Thymus (tissue), 11 donors: Measurements from ENCODE around the gene PPY. TPM values are rescaled to one million over a fixed set of nuclear protein-coding genes. Genes with fewer than 3 reads are reported as not detected.
"Not testable (repeated sequence)": the region's sequence is repeated elsewhere in the genome, so short reads cannot be mapped to it uniquely, and the experiment has no call there.

Experiments
- DNase-seq, 9 donors: peaks; one replicate each; pipeline ENCODE4 v3.0.0-alpha.2; 2013; ENCODE audit warnings: low spot score in 9 of 9, low read depth in 6 of 9, missing footprints in 1 of 9
- H3K27ac ChIP-seq, 2 donors: one replicate each; pipeline ENCODE4 v1.5.1; 2013; ENCODE audit warnings: control low read depth in 1 of 2, low read depth in 1 of 2, low read length in 1 of 2, mild to moderate bottlenecking in 1 of 2, moderate library complexity in 1 of 2
- H3K27me3 ChIP-seq, 2 donors: one replicate each; pipeline ENCODE4 v1.5.1; 2013; ENCODE audit warnings: low read length in 1 of 2; ENCODE audit not compliant: control insufficient read depth in 2 of 2, insufficient read depth in 1 of 2
- H3K36me3 ChIP-seq, 2 donors: one replicate each; pipeline ENCODE4 v1.5.1; 2013; ENCODE audit warnings: low read length in 1 of 2, mild to moderate bottlenecking in 1 of 2, moderate library complexity in 1 of 2; ENCODE audit not compliant: control insufficient read depth in 2 of 2, insufficient read depth in 2 of 2
- H3K4me1 ChIP-seq, 2 donors: one replicate each; pipeline ENCODE4 v1.5.1; 2013; ENCODE audit warnings: low read length in 2 of 2; ENCODE audit not compliant: control insufficient read depth in 2 of 2, insufficient read depth in 2 of 2
- H3K4me3 ChIP-seq, 2 donors: one replicate each; pipeline ENCODE4 v1.5.1; 2013; ENCODE audit warnings: low read length in 2 of 2, control low read depth in 1 of 2, mild to moderate bottlenecking in 1 of 2
- H3K9me3 ChIP-seq, 2 donors: one replicate each; pipeline ENCODE4 v1.5.1; 2013; ENCODE audit warnings: low read length in 1 of 2, mild to moderate bottlenecking in 1 of 2; ENCODE audit not compliant: control insufficient read depth in 2 of 2, insufficient read depth in 1 of 2
- WGBS: extraction: QIAGEN DNeasy Blood & Tissue Kit; methylation state at CpG from one replicate; pipeline ENCODE4 v1.1.7; 2013; 5-methylcytosine and 5-hydroxymethylcytosine counted together
- polyA plus RNA-seq: library from polyadenylated mRNA; stranded (reverse); fragments of 200-250 nt; gene quantifications from one replicate; pipeline ENCODE4 v1.2.3, GENCODE V29; 2013
- total RNA-seq: library from RNA; stranded (reverse); fragments of 120-200 nt; gene quantifications from one replicate; pipeline ENCODE4 v1.2.4, GENCODE V29; 2013
- donor health status: healthy.

Gene PPY
- total and polyA plus RNA-seq, 2 donors: 0.33 to 0.71 TPM

- peaks cover 0 to 4% of the 10 kb centered on the region in 2 donors for H3K4me1 ChIP-seq
- 96% methylated on average over 4 of the region's 4 CpGs for WGBS
- no peaks in the 10 kb centered on the region for H3K36me3 ChIP-seq
- no peak for DNase-seq
- H3K4me3 ChIP-seq: no peak overlapping the region
- H3K9me3 ChIP-seq: no peaks in the 10 kb centered on the region
- no peak overlapping the region for H3K27ac ChIP-seq
- H3K27me3 ChIP-seq: peaks cover 22 to 58% of the 10 kb centered on the region in 2 donors
Measured at GRCh38 chr17:43979671-43980070, 37.4 kb upstream of the PPY start.

- no peak for DNase-seq
- Histone ChIP-seq H3K36me3 (no peaks in the 10 kb centered on the region), H3K9me3 (no peaks in the 10 kb centered on the region), H3K4me1 (peaks cover 0 to 4% of the 10 kb centered on the region in 2 donors), H3K27me3 (peaks cover 15 to 55% of the 10 kb centered on the region in 2 donors), H3K4me3 (no peak overlapping the region), H3K27ac (no peak overlapping the region)
- 82% methylated on average over 7 of the region's 7 CpGs for WGBS
Measured at GRCh38 chr17:43979011-43979410, 36.7 kb upstream of the PPY start.

- Histone ChIP-seq H3K9me3 (no peaks in the 10 kb centered on the region), H3K27ac (no peak overlapping the region), H3K4me3 (no peak overlapping the region), H3K27me3 (peaks cover 6 to 50% of the 10 kb centered on the region in 2 donors), H3K36me3 (no peaks in the 10 kb centered on the region), H3K4me1 (no peaks in the 10 kb centered on the region)
- 85% methylated on average over 2 of the region's 2 CpGs for WGBS
- no peak for DNase-seq
Measured at GRCh38 chr17:43978078-43978477, 35.8 kb upstream of the PPY start.

- WGBS: 83% methylated on average over 9 of the region's 9 CpGs
Measured at GRCh38 chr17:43976963-43977837, 34.9 kb upstream of the PPY start.

GRCh38 chr17:43975898-43976297 is 33.6 kb upstream of the PPY start:
- no peak overlapping the region for H3K27ac ChIP-seq
- H3K4me3 ChIP-seq: no peak overlapping the region
- no peaks in the 10 kb centered on the region for H3K36me3 ChIP-seq
- H3K27me3 ChIP-seq: peaks cover 0 to 31% of the 10 kb centered on the region in 2 donors
- no peaks in the 10 kb centered on the region for H3K4me1 ChIP-seq
- no peaks in the 10 kb centered on the region for H3K9me3 ChIP-seq
- WGBS: 76% methylated on average over 15 of the region's 27 CpGs
- DNase-seq: no peak

More at GRCh38 chr17:43976963-43977837, 34.9 kb upstream of the PPY start:
- no peaks in the 10 kb centered on the region for H3K9me3 ChIP-seq
- H3K4me3 ChIP-seq: no peak overlapping the region
- H3K4me1 ChIP-seq: no peaks in the 10 kb centered on the region
- H3K27me3 ChIP-seq: peaks cover 2 to 41% of the 10 kb centered on the region in 2 donors
- H3K27ac ChIP-seq: no peak overlapping the region
- DNase-seq: no peak
- no peaks in the 10 kb centered on the region for H3K36me3 ChIP-seq

GRCh38 chr17:43974382-43975266 is 32.3 kb upstream of the PPY start:
- H3K27ac ChIP-seq: no peak overlapping the region
- whole genome bisulfite sequencing: 86% methylated on average over 14 of the region's 14 CpGs
- DNase-seq: no peak
- no peak overlapping the region for H3K4me3 ChIP-seq
- H3K36me3 ChIP-seq: no peaks in the 10 kb centered on the region
- peaks cover 0 to 30% of the 10 kb centered on the region in 2 donors for H3K27me3 ChIP-seq
- no peaks in the 10 kb centered on the region for H3K9me3 ChIP-seq
- no peaks in the 10 kb centered on the region for H3K4me1 ChIP-seq

- WGBS: 92% methylated on average over 22 of the region's 22 CpGs
Measured at GRCh38 chr17:43972444-43973212, 30.4 kb upstream of the PPY start.

GRCh38 chr17:43971436-43971835 is 29.2 kb upstream of the PPY start:
- H3K4me1 ChIP-seq, H3K9me3 ChIP-seq, H3K4me3 ChIP-seq, H3K27ac ChIP-seq, DNase-seq, H3K36me3 ChIP-seq: not testable (repeated sequence)
- 33% methylated on average over 2 of the region's 2 CpGs for WGBS
- peaks cover 0 to 16% of the 10 kb centered on the region in 2 donors for H3K27me3 ChIP-seq

More at GRCh38 chr17:43972444-43973212, 30.4 kb upstream of the PPY start:
- not testable (repeated sequence) for H3K36me3 ChIP-seq, H3K4me3 ChIP-seq, H3K9me3 ChIP-seq, H3K27ac ChIP-seq, DNase-seq, H3K4me1 ChIP-seq
- H3K27me3 ChIP-seq: peaks cover 0 to 21% of the 10 kb centered on the region in 2 donors
